Measurements from ENCODE around the gene GABPB2. TPM values are rescaled to one million over a fixed set of nuclear protein-coding genes. Genes with fewer than 3 reads are reported as not detected.

Gene GABPB2
- total and polyA plus RNA-seq, 2 of the 13 experiments (the other 11 are each of a cell fraction or from before 2014, with no cell fraction given) = 0.09 TPM; not detected in 1

GRCh38 chr1:151142411-151143056 lies 72.0 kb downstream of the GABPB2 start:
- Histone ChIP-seq H2AFZ (ENCODE audit: low read length) (no peak overlapping the region), H3K4me1 (ENCODE audit: insufficient read depth, low read length) (peaks cover 21% of the 10 kb centered on the region), H3K4me2 (ENCODE audit: low read depth, low read length) (no peak overlapping the region), H4K20me1 (ENCODE audit: insufficient read depth, low read length) (no peaks in the 10 kb centered on the region), H3K79me2 (ENCODE audit: insufficient read depth, low read length) (no peaks in the 10 kb centered on the region), H3K27me3 (ENCODE audit: control insufficient read depth in 1 of 2, insufficient read depth in 2 of 2, low read length in 2 of 2) (no peaks in the 10 kb centered on the region), H3K27ac (ENCODE audit: extremely low read length, insufficient read depth, low read length) (no peak overlapping the region), H3K4me3 (replicated peaks in 1 of 3; ENCODE audit: insufficient read depth in 1 of 3, low read depth in 2 of 3, low read length in 3 of 3) (no peak overlapping the region), H3K36me3 (replicated peaks in 1 of 2; ENCODE audit: control insufficient read depth in 1 of 2, insufficient read depth in 2 of 2, low read length in 2 of 2) (no peaks in the 10 kb centered on the region), H3K9me3 (ENCODE audit: low read length) (no peaks in the 10 kb centered on the region), H3K9ac (ENCODE audit: insufficient read depth, low read depth, low read length) (no peak overlapping the region)
- in situ Hi-C loops (cut with HindIII; ENCODE audit: extremely low pct_ligation_motif_present, low pct_unique_long_range_greater_than_20kb) (no loop called here), intact Hi-C loops (cut with micrococcal nuclease; ENCODE audit: unreplicated experiment) (no loop called here)
- no peak for FAIRE-seq
- BruUV-seq (replicated peaks) = no TSS peak
- DNase-seq (ENCODE audit: low spot score) = no peak
- WGBS (ENCODE audit: low lambda C conversion rate) = 94% methylated on average over 2 of the region's 5 CpGs
- TF ChIP-seq EEA1 (CRISPR knock-in tag; IDR thresholded peaks at IDR 0.05; ENCODE audit: borderline replicate concordance) = no peak
- no peak for TF ChIP-seq ZSCAN21 (CRISPR knock-in tag; IDR thresholded peaks at IDR 0.05; ENCODE audit: borderline replicate concordance)
- TF ChIP-seq HBP1 (CRISPR knock-in tag; IDR thresholded peaks at IDR 0.05; ENCODE audit: low read depth) = no peak
- no peak for TF ChIP-seq SSRP1 (CRISPR knock-in tag; IDR thresholded peaks at IDR 0.05)
- no peak for TF ChIP-seq ASH2L (IDR thresholded peaks at IDR 0.05; ENCODE audit: insufficient read length, low read depth, low read length)
- no peak for TF ChIP-seq RFX5 (IDR thresholded peaks at IDR 0.05; ENCODE audit: low read depth, low read length)
- ChIA-PET POLR2A (no interaction called here), CTCF (ENCODE audit: low intra/inter-chr PET ratio, low total read pairs) (no interaction called here)
- ATAC-seq = no peak

GRCh38 chr1:151143057-151143435 lies 72.5 kb downstream of the GABPB2 start:
- Histone ChIP-seq H3K79me2 (ENCODE audit: insufficient read depth, low read length) (no peaks in the 10 kb centered on the region), H3K27ac (ENCODE audit: extremely low read length, insufficient read depth, low read length) (no peak overlapping the region), H3K9me3 (ENCODE audit: low read length) (no peaks in the 10 kb centered on the region), H3K4me2 (ENCODE audit: low read depth, low read length) (no peak overlapping the region), H3K27me3 (ENCODE audit: control insufficient read depth in 1 of 2, insufficient read depth in 2 of 2, low read length in 2 of 2) (no peaks in the 10 kb centered on the region), H2AFZ (ENCODE audit: low read length) (no peak overlapping the region), H4K20me1 (ENCODE audit: insufficient read depth, low read length) (no peaks in the 10 kb centered on the region), H3K9ac (ENCODE audit: insufficient read depth, low read depth, low read length) (no peak overlapping the region), H3K4me3 (replicated peaks in 1 of 3; ENCODE audit: insufficient read depth in 1 of 3, low read depth in 2 of 3, low read length in 3 of 3) (no peak overlapping the region), H3K4me1 (ENCODE audit: insufficient read depth, low read length) (peaks cover 26% of the 10 kb centered on the region), H3K36me3 (replicated peaks in 1 of 2; ENCODE audit: control insufficient read depth in 1 of 2, insufficient read depth in 2 of 2, low read length in 2 of 2) (no peaks in the 10 kb centered on the region)
- 85% methylated on average over 7 of the region's 7 CpGs for WGBS (ENCODE audit: low lambda C conversion rate)
- intact Hi-C loops (cut with micrococcal nuclease; ENCODE audit: unreplicated experiment) = no loop called here
- CTCF ChIA-PET (ENCODE audit: low intra/inter-chr PET ratio, low total read pairs) = no interaction called here
- ATAC-seq (no peak), DNase-seq (ENCODE audit: low spot score) (no peak), FAIRE-seq (no peak)
- BruUV-seq (replicated peaks) = no TSS peak
- POLR2A ChIA-PET = no interaction called here
- in situ Hi-C loops (cut with HindIII; ENCODE audit: extremely low pct_ligation_motif_present, low pct_unique_long_range_greater_than_20kb) = no loop called here
- TF ChIP-seq CREB1 (IDR thresholded peaks at IDR 0.05) = no peak
- TF ChIP-seq CREB1 (CRISPR knock-in tag; IDR thresholded peaks at IDR 0.05) = no peak
- no peak for TF ChIP-seq ZNF280B (CRISPR knock-in tag; IDR thresholded peaks at IDR 0.05; ENCODE audit: borderline replicate concordance)
- no peak for TF ChIP-seq GABPB1 (CRISPR knock-in tag; IDR thresholded peaks at IDR 0.05)
- no peak for TF ChIP-seq SIN3B (IDR thresholded peaks at IDR 0.05; ENCODE audit: low read length)
- TF ChIP-seq SMAD3 (CRISPR knock-in tag; IDR thresholded peaks at IDR 0.05) = no peak
- no peak for TF ChIP-seq MAFG (CRISPR knock-in tag; IDR thresholded peaks at IDR 0.05)
- no peak for TF ChIP-seq ATRX (CRISPR knock-in tag; IDR thresholded peaks at IDR 0.05; ENCODE audit: borderline replicate concordance)
- no peak for TF ChIP-seq TOE1 (CRISPR knock-in tag; IDR thresholded peaks at IDR 0.05)
- TF ChIP-seq ZSCAN21 (CRISPR knock-in tag; IDR thresholded peaks at IDR 0.05; ENCODE audit: borderline replicate concordance) = no peak
- no peak for TF ChIP-seq ZNF660 (CRISPR knock-in tag; IDR thresholded peaks at IDR 0.05; ENCODE audit: borderline replicate concordance, low read depth)
